K562 treated with DMSO at 1 percent for 24 hours (cell line): ENCODE results near the gene FAS. TPM values are rescaled to one million over a fixed set of nuclear protein-coding genes. Genes with fewer than 3 reads are reported as not detected.

ENCODE experiments used
- total RNA-seq: library from RNA; unstranded; fragments of 300-600 nt; gene quantifications from 2 replicates; pipeline ENCODE4 v1.2.3, GENCODE V29; 2022; ENCODE audit warnings: low read depth; ENCODE audit not compliant: insufficient read depth

Gene FAS
- total RNA-seq, result 0.41 TPM in 1 of 2 replicates, not detected in the other

GRCh38 chr10:88990384-88991160 lies at the start of gene FAS:
TSS of gene FAS (plus strand) at chr10:88990798. CDS start at chr10:88990877, 79 bp downstream.

GRCh38 chr10:88952647-88953111 lies 37.9 kb upstream of the FAS start, which contains the start of gene ACTA2:
TSS of gene ACTA2 (minus strand) at chr10:88952773. CDS start at chr10:88948930, 3,843 bp downstream.

Other genes with a start within 250 kb of the FAS start
- gene LIPN, start 230.8 kb upstream of the FAS start, total RNA-seq, result not detected in 2 replicates
- gene LIPM, start 188.1 kb upstream of the FAS start, total RNA-seq, result not detected in 2 replicates
- not detected in 2 replicates for gene ANKRD22, start 139.0 kb upstream of the FAS start, total RNA-seq
- not detected in 2 replicates for gene STAMBPL1, start 110.6 kb upstream of the FAS start, total RNA-seq
- 2.3 and 3.8 TPM in 2 replicates for gene ACTA2, start 38.0 kb upstream of the FAS start, total RNA-seq
- gene CH25H, start 216.5 kb downstream of the FAS start, total RNA-seq, result not detected in 2 replicates